GM19452 (cell line): ENCODE data around the gene FAM98C.

Experiments
- ATAC-seq: cut with Tn5 transposase; IDR thresholded peaks from one replicate; pipeline ENCODE4 v1.9.1; 2021; ENCODE audit not compliant: unreplicated experiment

Gene FAM98C

DNA sequence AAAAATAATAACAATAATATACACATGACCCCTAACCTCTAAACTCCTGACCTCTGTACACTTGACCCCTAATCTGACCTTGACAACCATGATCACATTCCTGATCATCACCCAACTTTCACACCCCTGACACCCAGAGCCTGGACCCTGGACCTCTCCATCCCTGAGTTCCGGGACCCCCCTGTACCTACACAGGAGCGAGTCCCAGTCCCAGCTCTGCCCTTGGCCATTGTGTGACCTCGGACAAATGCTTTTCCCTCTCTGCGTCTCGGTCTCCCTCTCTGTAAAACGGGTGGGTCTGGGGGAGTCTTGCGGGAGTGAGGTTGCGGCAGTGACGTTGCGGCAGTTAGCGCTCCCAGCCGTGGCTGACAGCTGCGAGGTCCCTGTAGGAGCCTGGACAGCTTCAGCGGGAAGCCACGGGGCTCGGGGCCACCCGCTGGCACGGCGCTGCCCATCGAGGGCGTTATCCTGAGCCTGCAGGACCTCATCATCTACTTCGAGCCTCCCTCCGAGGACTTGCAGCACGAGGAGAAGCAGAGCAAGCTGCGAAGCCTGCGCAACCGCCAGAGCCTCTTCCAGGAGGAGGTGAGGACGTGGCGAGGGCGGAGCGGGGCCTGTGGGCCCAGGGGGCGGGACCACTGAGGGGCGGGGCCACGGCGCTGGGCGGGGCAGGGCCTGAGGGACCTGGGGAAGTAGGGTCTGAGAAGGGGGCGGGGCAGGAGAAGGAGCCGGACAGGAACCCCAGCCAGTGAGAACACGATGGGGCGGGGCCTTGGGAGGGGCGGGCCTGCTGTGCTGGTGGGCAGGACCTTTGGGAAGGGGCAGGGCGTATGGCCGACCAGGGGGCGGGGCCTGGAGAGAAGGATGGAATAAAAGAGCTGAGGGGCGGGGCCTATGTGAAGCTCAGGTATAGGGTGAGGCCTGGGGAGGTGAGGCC, 49.8 kb downstream of the FAM98C start:
- no peak for ATAC-seq

- ATAC-seq = no peak
Measured at GRCh38 chr19:38453596-38453995, 50.7 kb downstream of the FAM98C start.

- ATAC-seq = no peak
Measured at GRCh38 chr19:38455031-38455430, 52.1 kb downstream of the FAM98C start.

- no peak for ATAC-seq
Measured at GRCh38 chr19:38457202-38457601, 54.3 kb downstream of the FAM98C start.

DNA sequence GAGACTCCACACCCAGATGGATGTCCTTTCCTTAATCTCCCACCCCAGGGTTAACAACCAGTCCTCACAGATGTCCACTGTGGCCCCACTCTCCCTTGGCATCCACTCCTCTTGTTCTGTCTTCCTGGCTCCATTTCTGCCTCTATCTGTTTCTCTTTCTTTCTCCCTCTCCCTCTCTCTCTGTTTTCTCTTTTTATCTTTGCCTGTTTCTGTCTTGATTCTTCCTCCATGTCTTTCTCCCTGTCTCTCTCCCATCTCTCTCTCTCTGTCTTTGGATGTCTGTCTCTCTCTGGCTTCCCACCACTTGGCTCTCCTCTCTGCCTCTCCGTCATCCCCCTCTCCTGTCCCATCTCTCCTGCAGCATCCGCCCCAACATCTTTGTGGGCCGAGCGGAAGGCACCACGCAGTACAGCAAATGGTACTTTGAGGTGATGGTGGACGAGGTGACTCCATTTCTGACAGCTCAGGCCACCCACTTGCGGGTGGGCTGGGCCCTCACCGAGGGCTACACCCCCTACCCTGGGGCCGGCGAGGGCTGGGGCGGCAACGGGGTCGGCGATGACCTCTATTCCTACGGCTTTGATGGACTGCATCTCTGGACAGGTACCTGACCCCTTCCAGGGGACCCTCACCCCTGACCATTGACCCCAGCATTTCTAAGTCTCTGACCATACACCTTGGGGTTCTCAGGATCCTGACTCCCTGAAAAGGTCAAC, 55.0 kb downstream of the FAM98C start:
- no peak for ATAC-seq
